T1000 (cell line): ENCODE data around the gene ZDHHC6.
"Not testable (repeated sequence)": the region's sequence is repeated elsewhere in the genome, so short reads cannot be mapped to it uniquely, and the experiment has no call there.

Experiments
- DNase-seq: peaks from one replicate; lab custom pipeline; 2025; ENCODE audit warnings: mixed read lengths; lab: John Stamatoyannopoulos, UW

Gene ZDHHC6

GRCh38 chr10:112390125-112390703 is 56.5 kb downstream of the ZDHHC6 start:
- DNase-seq = no peak

GRCh38 chr10:112389271-112389822 is 57.4 kb downstream of the ZDHHC6 start:
- DNase-seq = no peak

- no peak for DNase-seq
Measured at GRCh38 chr10:112388548-112388947, 58.2 kb downstream of the ZDHHC6 start.

GRCh38 chr10:112388056-112388455 is 58.7 kb downstream of the ZDHHC6 start:
- not testable (repeated sequence) for DNase-seq

GRCh38 chr10:112385201-112385600 is 61.5 kb downstream of the ZDHHC6 start:
- no peak for DNase-seq

DNA sequence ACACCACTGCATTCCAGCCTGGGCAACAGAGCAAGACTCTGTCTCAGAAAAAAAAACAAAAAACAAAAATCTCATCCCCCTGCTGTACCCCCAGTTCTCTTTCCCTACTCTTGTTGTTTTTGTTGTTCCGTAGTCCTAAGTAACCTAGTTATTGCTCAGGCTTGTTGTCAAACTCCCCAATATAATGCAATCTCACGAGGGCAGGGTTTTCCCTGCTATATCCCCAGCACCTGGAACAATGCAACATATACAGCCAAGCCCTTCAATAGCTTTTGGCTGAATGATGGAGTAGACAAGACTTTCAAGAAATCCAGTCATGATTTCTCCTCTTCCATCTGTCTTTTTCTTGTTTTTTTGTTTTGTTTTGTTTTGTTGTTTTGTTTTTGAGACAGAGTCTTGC is 62.6 kb downstream of the ZDHHC6 start:
- DNase-seq = no peak

DNA sequence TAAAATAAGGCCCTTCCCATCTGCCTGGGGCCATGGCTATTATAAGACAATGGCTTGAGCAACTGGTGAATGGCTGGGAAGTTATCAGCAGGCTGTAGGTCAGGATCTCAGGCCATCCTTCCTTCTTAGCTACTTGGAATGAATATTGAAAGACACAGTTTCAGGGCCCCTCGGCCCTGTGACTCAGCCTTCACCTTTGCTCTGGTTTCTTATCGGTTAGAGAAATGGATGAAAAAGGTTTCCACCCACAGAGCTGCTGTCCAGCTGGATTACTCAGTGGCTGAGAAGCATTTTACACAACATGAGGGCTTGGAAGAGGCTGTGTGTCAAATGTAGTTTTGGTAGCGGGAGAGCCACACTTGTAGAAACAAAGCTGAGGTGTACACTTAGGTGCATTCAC is 63.4 kb downstream of the ZDHHC6 start:
- DNase-seq = no peak

GRCh38 chr10:112382515-112383235 is 64.0 kb downstream of the ZDHHC6 start:
- DNase-seq = no peak
